GM23338 (cell line): ENCODE data around the gene PELO.

Source experiments
- CREB1 ChIP-seq: fragments of 250-450 bp; sonication (Bioruptor Pico); IDR thresholded peaks from 2 replicates; pipeline ENCODE4 v1.5.0; 2020; ENCODE audit warnings: low read depth, mild to moderate bottlenecking, moderate library complexity
- EZH2 ChIP-seq: fragments of 200-600 bp; sonication (generic); IDR thresholded peaks from one replicate; pipeline ENCODE4 v1.8.0; 2017; ENCODE audit warnings: antibody characterized with exemption, mild to moderate bottlenecking, low read depth; ENCODE audit not compliant: unreplicated experiment
- TF ChIP-seq, protein P1 (sequence below), 2 experiments: fragments of 200-600 bp in 1 of 2; sonication (generic) in 1 of 2; conservative IDR thresholded peaks; 2 replicates each; pipeline versions ENCODE4 v1.5.1 to v1.6.1; 2016 to 2017; ENCODE audit warnings: antibody characterized with exemption in 2 of 2, low read depth in 2 of 2, mild to moderate bottlenecking in 2 of 2, moderate library complexity in 1 of 2
- TF ChIP-seq, protein P2 (sequence below): IDR thresholded peaks from one replicate; pipeline ENCODE4 v1.6.1; 2018; ENCODE audit warnings: antibody characterized with exemption; ENCODE audit not compliant: unreplicated experiment

DNA sequence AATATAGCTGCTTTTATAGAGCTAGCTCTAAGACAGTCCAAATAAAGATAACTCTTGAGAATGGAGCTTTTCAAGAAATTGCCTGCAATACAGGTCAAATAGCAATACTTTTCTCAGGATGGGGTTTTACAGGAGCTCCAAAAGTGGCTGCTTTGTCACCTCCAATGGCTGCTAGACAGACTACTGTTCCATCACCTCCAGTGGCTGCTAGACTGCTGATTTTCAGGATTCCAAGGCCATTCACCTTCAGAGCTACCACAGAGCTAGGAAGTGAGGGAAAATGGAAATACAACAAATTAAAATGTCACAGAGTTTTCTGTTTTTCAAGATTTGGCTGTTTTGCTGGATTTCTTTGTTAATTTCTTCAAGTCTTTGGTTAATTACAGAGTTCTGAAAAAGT is 8.5 kb upstream of the PELO start:
- TF ChIP-seq, protein P1, sequence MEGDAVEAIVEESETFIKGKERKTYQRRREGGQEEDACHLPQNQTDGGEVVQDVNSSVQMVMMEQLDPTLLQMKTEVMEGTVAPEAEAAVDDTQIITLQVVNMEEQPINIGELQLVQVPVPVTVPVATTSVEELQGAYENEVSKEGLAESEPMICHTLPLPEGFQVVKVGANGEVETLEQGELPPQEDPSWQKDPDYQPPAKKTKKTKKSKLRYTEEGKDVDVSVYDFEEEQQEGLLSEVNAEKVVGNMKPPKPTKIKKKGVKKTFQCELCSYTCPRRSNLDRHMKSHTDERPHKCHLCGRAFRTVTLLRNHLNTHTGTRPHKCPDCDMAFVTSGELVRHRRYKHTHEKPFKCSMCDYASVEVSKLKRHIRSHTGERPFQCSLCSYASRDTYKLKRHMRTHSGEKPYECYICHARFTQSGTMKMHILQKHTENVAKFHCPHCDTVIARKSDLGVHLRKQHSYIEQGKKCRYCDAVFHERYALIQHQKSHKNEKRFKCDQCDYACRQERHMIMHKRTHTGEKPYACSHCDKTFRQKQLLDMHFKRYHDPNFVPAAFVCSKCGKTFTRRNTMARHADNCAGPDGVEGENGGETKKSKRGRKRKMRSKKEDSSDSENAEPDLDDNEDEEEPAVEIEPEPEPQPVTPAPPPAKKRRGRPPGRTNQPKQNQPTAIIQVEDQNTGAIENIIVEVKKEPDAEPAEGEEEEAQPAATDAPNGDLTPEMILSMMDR (conservative IDR thresholded peaks at IDR 0.05; ENCODE audit: low read depth in 2 of 2) = no peak
- TF ChIP-seq CREB1 (CRISPR knock-in tag) (no peak), EZH2 (no peak)
- TF ChIP-seq, protein P2, sequence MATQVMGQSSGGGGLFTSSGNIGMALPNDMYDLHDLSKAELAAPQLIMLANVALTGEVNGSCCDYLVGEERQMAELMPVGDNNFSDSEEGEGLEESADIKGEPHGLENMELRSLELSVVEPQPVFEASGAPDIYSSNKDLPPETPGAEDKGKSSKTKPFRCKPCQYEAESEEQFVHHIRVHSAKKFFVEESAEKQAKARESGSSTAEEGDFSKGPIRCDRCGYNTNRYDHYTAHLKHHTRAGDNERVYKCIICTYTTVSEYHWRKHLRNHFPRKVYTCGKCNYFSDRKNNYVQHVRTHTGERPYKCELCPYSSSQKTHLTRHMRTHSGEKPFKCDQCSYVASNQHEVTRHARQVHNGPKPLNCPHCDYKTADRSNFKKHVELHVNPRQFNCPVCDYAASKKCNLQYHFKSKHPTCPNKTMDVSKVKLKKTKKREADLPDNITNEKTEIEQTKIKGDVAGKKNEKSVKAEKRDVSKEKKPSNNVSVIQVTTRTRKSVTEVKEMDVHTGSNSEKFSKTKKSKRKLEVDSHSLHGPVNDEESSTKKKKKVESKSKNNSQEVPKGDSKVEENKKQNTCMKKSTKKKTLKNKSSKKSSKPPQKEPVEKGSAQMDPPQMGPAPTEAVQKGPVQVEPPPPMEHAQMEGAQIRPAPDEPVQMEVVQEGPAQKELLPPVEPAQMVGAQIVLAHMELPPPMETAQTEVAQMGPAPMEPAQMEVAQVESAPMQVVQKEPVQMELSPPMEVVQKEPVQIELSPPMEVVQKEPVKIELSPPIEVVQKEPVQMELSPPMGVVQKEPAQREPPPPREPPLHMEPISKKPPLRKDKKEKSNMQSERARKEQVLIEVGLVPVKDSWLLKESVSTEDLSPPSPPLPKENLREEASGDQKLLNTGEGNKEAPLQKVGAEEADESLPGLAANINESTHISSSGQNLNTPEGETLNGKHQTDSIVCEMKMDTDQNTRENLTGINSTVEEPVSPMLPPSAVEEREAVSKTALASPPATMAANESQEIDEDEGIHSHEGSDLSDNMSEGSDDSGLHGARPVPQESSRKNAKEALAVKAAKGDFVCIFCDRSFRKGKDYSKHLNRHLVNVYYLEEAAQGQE = no peak
